HG02885 (cell line): ENCODE results near the gene SLC1A7.

ENCODE experiments used
- ATAC-seq: cut with Tn5 transposase; IDR thresholded peaks from one replicate; pipeline ENCODE4 v1.9.1; 2021; ENCODE audit warnings: mild to moderate bottlenecking; ENCODE audit not compliant: unreplicated experiment, poor library complexity

Gene SLC1A7

GRCh38 chr1:53117836-53118235 lies 24.6 kb downstream of the SLC1A7 start:
- no peak for ATAC-seq

DNA sequence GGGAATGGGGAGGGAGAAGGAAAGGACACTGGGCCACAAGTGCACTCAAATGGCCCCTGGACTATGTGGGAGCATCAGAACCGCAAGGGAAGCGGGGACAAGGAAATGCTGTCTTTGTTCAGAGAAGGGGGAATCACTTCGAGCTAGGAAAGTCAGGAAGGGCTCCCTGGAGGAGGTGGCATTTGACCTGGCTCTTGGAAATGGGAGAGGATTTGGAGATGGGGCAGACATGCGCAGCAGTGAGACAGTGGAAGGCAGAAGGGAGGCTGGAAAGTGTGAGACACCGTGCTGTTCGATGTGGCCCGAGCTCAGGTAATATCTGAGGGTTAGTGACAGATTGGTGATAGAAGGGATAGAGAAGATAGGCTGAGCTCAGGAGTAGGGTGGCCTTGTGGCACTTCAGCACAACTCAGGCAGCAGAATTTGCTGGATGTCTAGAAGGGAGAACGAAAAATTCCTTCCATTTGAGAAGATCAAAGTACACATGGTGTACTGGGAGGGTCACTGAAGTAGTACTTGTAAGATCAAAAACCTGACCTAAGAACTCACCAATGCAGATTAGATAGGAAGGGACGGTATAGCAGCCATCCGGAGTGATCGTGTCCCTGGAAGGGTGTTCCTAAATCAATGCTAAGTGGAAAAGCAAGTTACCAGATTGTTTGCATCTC lies 25.4 kb downstream of the SLC1A7 start:
- ATAC-seq, result no peak

- no peak for ATAC-seq
Measured at GRCh38 chr1:53116307-53116810, 26.1 kb downstream of the SLC1A7 start.

- no peak for ATAC-seq
Measured at GRCh38 chr1:53115403-53116306, 26.8 kb downstream of the SLC1A7 start.

GRCh38 chr1:53114581-53115400 lies 27.6 kb downstream of the SLC1A7 start:
- ATAC-seq, result no peak

GRCh38 chr1:53114090-53114489 lies 28.3 kb downstream of the SLC1A7 start:
- ATAC-seq, result no peak

DNA sequence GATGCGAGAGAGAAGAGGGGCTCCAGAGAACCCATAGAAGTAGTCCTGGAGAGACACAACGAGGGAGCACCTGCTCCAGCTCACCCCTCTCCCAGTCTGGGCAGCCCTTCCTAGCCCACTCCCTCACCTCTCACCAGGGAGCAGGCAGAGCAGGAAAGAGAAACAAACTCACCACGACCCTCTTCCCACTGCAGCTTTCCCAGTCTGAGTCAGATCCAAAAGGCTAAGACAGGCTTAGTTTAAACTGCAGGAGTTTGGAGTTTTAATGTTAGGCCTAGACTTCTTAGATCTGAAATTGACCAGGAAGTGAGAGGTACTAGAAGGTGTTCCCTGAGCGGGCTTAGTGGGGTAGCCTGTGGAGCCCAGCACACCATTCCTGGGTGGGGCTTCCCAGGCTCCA lies 29.6 kb downstream of the SLC1A7 start:
- no peak for ATAC-seq

DNA sequence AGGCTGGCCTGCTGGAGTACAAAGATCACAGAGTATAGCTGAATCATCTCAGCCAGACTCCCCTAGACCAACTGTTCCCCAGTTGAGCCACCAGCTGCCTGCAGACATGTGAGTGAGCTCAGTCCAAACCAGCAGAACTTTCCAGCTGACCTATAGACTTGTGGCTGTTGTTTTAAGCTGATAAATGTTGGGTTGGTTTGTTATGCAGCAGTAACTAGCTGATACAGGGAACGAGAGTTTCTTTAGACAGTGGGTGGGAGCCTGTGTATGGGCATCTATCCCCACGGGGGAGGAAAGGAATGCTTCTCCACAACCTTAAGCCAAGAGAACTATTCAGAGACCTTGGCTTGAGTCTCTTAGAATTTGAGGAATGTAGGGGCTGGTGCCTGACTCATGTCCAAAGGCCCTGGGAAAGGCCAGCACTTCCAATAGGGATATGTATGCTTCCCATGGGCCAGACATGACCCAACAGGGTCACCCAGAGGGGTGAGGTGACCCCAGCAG lies 30.1 kb downstream of the SLC1A7 start:
- ATAC-seq, result no peak

DNA sequence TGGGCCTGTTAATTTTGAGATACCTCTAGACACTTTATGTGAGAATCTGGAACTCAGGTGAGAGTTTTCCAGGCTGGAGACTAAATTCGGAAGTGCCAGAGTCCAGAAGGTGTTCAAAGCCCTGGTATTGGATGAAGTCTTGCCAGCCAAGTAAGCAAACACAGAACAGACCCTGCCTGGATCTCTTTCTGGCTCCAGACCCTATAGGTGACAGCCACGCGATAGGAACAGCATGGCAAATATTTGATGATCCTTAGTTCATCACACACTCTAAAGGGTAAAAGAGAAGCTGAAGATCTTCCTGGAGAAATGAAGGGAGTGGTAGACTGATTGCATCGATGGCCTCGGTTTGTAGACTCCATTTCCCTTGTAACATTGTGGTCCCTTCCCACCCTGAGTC lies 30.7 kb downstream of the SLC1A7 start:
- ATAC-seq, result no peak

GRCh38 chr1:53111073-53111556 lies 31.3 kb downstream of the SLC1A7 start:
- ATAC-seq, result no peak

DNA sequence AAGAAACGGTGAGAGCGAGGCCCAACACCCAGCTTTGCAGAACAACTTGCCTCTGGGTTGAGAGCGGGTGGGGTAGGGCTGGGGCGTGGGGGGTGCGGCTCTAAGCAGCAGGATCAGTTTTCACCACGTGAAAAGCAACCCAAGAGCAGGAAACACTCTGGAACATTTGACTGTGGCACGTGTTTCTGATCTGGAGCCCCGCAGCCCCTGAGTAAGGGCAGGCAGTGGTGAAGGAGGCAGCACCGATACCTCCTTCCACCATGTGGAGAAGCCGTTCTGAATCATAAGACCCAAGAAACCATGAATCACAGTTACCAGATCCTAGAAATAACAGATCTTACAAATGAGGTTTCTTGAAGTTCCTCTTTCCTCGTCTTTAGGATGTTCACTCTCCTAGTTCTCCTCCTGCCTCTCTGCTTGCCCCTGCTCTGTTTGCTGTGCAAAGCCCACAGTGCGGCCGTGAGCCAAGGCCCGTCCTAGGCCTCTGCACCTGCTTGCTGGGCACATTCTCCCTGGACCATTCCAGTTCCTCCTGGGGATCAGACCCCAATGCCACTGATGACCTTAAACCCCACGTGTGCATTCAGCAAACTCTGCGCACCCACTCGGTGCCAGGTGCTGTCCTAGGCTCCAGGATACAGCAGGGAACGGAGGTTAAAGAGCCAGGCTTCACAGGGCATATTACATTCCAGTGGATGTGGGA lies 31.9 kb downstream of the SLC1A7 start:
- ATAC-seq, result no peak

- ATAC-seq, result no peak
Measured at GRCh38 chr1:53108646-53109580, 33.5 kb downstream of the SLC1A7 start.

- no peak for ATAC-seq
Measured at GRCh38 chr1:53107570-53108322, 34.7 kb downstream of the SLC1A7 start.

DNA sequence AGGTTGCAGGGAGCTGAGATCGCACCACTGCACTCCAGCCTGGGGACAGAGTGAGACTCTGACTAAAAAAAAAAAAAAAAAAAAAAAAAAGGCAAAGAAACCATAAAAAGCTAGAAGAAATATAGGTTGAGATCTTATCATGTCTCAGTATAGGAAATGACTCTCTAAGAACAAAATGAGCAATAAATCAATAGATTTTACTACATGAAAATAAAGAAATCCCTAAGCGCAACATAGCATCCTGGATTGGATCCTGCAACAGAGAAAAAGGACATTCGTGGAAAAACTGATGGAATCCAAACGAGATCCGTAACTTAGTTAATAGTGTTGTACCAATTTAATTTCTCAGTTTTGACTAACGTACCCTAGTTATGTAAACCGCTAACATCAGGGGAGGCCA lies 35.3 kb downstream of the SLC1A7 start:
- no peak for ATAC-seq

- ATAC-seq, result no peak
Measured at GRCh38 chr1:53104289-53104913, 38.0 kb downstream of the SLC1A7 start.

DNA sequence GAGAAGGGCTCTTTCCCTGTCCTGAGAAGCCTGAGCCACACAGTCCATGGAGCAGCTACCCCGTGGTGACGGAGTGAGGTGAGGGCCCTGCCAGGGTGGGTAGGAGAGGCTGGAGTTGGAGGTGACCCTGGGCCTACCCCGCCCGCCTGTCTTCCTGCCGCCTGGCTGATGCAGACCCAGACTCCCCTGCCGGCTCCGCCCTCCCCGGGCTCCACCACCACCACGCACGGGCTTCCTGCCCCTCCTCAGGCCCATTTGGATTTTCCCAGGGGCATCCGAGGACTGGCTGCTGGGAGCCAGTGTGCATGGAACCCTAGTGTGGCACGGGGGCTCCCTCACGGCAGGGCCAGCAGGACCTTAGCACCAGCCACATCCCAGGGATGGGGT lies 47.9 kb downstream of the SLC1A7 start:
- no peak for ATAC-seq

- ATAC-seq, result no peak
Measured at GRCh38 chr1:53093778-53094532, 48.5 kb downstream of the SLC1A7 start.
